GM12878 (cell line): ENCODE results near the gene WDR91.

Experiments
- HDAC2 ChIP-seq: fragments of 200-600 bp; sonication (generic); IDR thresholded peaks from 2 replicates; pipeline ENCODE4 v1.6.1; 2017
- NBN ChIP-seq: fragments of 450-650 bp; IDR thresholded peaks from 2 replicates; pipeline ENCODE4 v1.6.1; 2016

DNA sequence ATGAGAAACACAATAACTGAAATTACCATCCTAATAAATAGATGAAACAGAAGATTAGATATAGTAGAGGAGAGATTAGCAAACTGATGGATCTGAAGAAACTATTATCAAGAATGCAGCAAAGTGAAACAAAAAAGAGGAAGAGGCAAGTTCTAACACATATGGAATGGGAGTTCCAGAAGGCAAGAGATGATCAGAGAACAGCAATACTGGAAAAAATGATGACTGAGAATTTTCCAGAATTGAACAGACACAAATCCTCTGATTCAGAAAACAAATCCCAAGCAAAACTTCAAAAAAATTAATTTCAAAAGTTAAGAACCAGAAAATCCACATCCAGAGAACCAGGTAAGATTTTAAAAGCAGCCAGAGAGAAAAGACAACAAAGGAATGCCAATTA, 20.6 kb downstream of the WDR91 start:
- TF ChIP-seq HDAC2: no peak
- no peak for TF ChIP-seq NBN
